Measurements from ENCODE around the gene LPCAT2. TPM values are rescaled to one million over a fixed set of nuclear protein-coding genes. Genes with fewer than 3 reads are reported as not detected.

The LPCAT2 gene
- total RNA-seq, 4 donors from 2014 or later: 4.6 to 66.0 (median 10.9) TPM

DNA sequence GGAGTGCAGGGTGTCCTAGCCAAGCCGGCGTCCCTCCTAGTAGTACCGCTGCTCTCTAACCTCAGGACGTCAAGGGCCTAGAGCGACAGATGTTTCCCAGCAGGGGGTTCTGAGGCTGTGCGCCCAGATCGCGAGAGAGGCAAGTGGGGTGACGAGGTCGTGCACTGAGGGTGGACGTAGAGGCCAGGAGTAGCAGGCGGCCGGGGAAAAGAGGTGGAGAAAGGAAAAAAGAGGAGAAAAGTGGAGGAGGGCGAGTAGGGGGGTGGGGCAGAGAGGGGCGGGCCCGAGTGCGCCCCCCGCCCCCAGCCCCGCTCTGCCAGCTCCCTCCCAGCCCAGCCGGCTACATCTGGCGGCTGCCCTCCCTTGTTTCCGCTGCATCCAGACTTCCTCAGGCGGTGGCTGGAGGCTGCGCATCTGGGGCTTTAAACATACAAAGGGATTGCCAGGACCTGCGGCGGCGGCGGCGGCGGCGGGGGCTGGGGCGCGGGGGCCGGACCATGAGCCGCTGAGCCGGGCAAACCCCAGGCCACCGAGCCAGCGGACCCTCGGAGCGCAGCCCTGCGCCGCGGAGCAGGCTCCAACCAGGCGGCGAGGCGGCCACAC, 29.9 kb upstream of the LPCAT2 start, which contains the start of gene MMP2:
MMP2 (plus strand) TSS at position 372 of the 603 bp plus-strand sequence. CDS start 282 bp downstream, outside the sequence.
- Histone ChIP-seq H3K36me3 (no peaks in the 10 kb centered on the region), H3K9me3 (no peaks in the 10 kb centered on the region), H3K27ac (peak within 1 kb of the TSS; percentile 72 to 94 (median 80)), H3K4me3 (peak within 1 kb of the TSS; percentile 35 to 59 (median 45)), H3K4me1 (peaks cover 0 to 5% (median 0%) of the 10 kb centered on the region in 4 donors), H3K27me3 (no peaks in the 10 kb centered on the region)
- TF ChIP-seq CTCF (IDR thresholded peaks at IDR 0.05) (no peak), POLR2A (IDR thresholded peaks at IDR 0.05) (no peak)
- DNase-seq: peak in 2 of 3 donors; percentile 18 to 70

DNA sequence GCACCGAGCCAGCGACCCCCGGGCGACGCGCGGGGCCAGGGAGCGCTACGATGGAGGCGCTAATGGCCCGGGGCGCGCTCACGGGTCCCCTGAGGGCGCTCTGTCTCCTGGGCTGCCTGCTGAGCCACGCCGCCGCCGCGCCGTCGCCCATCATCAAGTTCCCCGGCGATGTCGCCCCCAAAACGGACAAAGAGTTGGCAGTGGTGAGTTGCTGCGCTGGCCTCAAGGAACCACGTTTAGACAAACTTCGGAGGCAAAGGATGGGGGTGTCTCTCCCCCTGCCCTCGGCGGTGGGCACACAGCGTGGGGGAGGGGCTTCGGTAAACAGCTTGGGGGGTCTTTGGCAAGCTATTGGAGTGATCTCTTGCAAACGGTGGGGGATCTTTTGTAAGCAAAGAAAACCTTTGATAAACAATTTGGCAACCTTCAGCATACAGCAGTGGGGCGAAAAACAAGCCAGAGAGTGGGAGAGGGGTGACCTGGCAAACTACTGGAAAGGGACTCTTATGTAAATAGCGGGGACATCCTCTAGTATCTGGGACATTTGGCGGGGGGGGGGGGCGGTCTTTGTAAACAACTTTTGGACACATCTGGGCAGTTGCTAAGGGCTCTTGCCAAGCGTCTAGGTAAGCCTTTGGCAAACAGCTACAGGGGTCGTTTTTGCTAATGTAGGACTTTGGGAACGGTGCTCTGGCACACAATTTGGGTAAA, 29.3 kb upstream of the LPCAT2 start:
- no peak for DNase-seq
- TF ChIP-seq CTCF (IDR thresholded peaks at IDR 0.05): no peak
- TF ChIP-seq POLR2A (IDR thresholded peaks at IDR 0.05): no peak
- Histone ChIP-seq H3K4me3 (peak overlapping the region; percentile 35 to 59 (median 45)), H3K36me3 (no peaks in the 10 kb centered on the region), H3K27ac (peak overlapping the region; percentile 72 to 94 (median 80)), H3K27me3 (no peaks in the 10 kb centered on the region), H3K4me1 (peaks cover 0 to 5% (median 0%) of the 10 kb centered on the region in 4 donors), H3K9me3 (no peaks in the 10 kb centered on the region)

DNA sequence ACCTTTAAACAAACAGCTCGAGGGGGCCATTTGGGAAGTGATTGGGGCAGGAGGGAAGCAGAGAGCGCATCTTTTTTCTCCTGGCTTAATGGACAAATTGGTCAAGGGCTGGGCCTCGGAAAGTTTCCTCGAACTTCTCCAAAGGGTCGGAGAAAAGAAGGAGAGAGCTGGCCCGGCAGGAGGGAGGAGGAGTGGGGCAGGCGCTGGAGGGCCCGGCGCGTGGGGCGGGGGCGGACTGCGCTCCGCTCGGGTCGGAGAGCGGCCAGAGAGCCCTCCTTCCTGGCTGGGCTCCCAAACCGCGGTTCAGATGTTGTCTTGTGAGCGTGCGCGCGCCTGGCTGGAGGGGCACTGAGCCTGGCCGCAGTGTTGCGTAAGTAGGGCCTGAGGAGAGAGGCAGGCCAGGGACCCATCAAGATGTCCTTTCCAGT, 28.6 kb upstream of the LPCAT2 start:
- Histone ChIP-seq H3K27ac (peak overlapping the region; percentile 72 to 94 (median 80)), H3K4me3 (peak overlapping the region; percentile 35 to 59 (median 45)), H3K4me1 (peaks cover 0 to 5% (median 0%) of the 10 kb centered on the region in 4 donors), H3K36me3 (peaks cover 0 to 2% (median 0%) of the 10 kb centered on the region in 3 donors), H3K9me3 (no peaks in the 10 kb centered on the region), H3K27me3 (no peaks in the 10 kb centered on the region)
- no peak for TF ChIP-seq POLR2A (IDR thresholded peaks at IDR 0.05)
- TF ChIP-seq CTCF (IDR thresholded peaks at IDR 0.05): no peak
- peak; percentile 37 to 82 (median 64) for DNase-seq

GRCh38 chr16:55481023-55481422, 27.8 kb upstream of the LPCAT2 start:
- Histone ChIP-seq H3K27ac (peak overlapping the region in 2 of 4 donors; percentile 84 to 94), H3K4me3 (peak overlapping the region in 3 of 4 donors; percentile 35 to 59 (median 54))

GRCh38 chr16:55482056-55482455, 26.8 kb upstream of the LPCAT2 start:
- Histone ChIP-seq H3K27me3 (no peaks in the 10 kb centered on the region), H3K4me3 (peak overlapping the region in 1 of 4 donors; percentile 59), H3K4me1 (peaks cover 0 to 5% (median 0%) of the 10 kb centered on the region in 4 donors), H3K27ac (no peak overlapping the region), H3K9me3 (no peaks in the 10 kb centered on the region), H3K36me3 (peaks cover 0 to 9% (median 0%) of the 10 kb centered on the region in 3 donors)
- no peak for TF ChIP-seq CTCF (IDR thresholded peaks at IDR 0.05)
- no peak for TF ChIP-seq POLR2A (IDR thresholded peaks at IDR 0.05)
- no peak for DNase-seq

More at GRCh38 chr16:55481023-55481422, 27.8 kb upstream of the LPCAT2 start:
- DNase-seq: no peak
- peaks cover 0 to 5% (median 0%) of the 10 kb centered on the region in 4 donors for H3K4me1 ChIP-seq
- no peaks in the 10 kb centered on the region for H3K27me3 ChIP-seq
- TF ChIP-seq CTCF (IDR thresholded peaks at IDR 0.05) (no peak), POLR2A (IDR thresholded peaks at IDR 0.05) (no peak)
- H3K9me3 ChIP-seq: no peaks in the 10 kb centered on the region
- H3K36me3 ChIP-seq: peaks cover 0 to 9% (median 0%) of the 10 kb centered on the region in 3 donors

All from Peyer's patch (tissue), 4 donors.